Liver (tissue), 9 donors: ENCODE data around the gene INHBB. TPM values are rescaled to one million over a fixed set of nuclear protein-coding genes. Genes with fewer than 3 reads are reported as not detected.

ENCODE experiments used
- DNase-seq: peaks from one replicate; pipeline ENCODE4 v3.0.0-alpha.2; 2017; ENCODE audit warnings: low spot score
- H3K27ac ChIP-seq, 2 donors: one replicate each; pipeline ENCODE4 v1.7.0; 2013; ENCODE audit warnings: inconsistent platforms in 2 of 2, low read length in 2 of 2, control low read depth in 1 of 2, low read depth in 1 of 2, mild to moderate bottlenecking in 1 of 2
- H3K27me3 ChIP-seq, 4 donors: one replicate each; pipeline versions ENCODE4 v1.6.1 to v1.7.0; 2013; ENCODE audit warnings: low read length in 3 of 4, inconsistent platforms in 1 of 4, mild to moderate bottlenecking in 1 of 4, moderate library complexity in 1 of 4; ENCODE audit not compliant: control insufficient read depth in 4 of 4, insufficient read depth in 4 of 4
- H3K36me3 ChIP-seq, 4 donors: one replicate each; pipeline versions ENCODE4 v1.6.1 to v1.7.0; 2013; ENCODE audit warnings: low read length in 3 of 4, mild to moderate bottlenecking in 3 of 4, low read depth in 1 of 4, moderate library complexity in 1 of 4; ENCODE audit not compliant: control insufficient read depth in 4 of 4, insufficient read depth in 3 of 4
- H3K4me1 ChIP-seq, 4 donors: one replicate each; pipeline versions ENCODE4 v1.6.1 to v1.7.0; 2013; ENCODE audit warnings: low read length in 3 of 4, mild to moderate bottlenecking in 3 of 4, moderate library complexity in 1 of 4; ENCODE audit not compliant: control insufficient read depth in 4 of 4, insufficient read depth in 4 of 4
- H3K4me3 ChIP-seq, 3 donors: one replicate each; pipeline versions ENCODE4 v1.6.1 to v1.7.0; 2013; ENCODE audit warnings: low read length in 3 of 3, control low read depth in 1 of 3, low read depth in 1 of 3, mild to moderate bottlenecking in 1 of 3
- H3K9ac ChIP-seq, 2 donors: one replicate each; pipeline ENCODE4 v1.7.0; 2013; ENCODE audit warnings: low read length in 2 of 2, mild to moderate bottlenecking in 2 of 2, moderate library complexity in 2 of 2, control low read depth in 1 of 2, low read depth in 1 of 2
- H3K9me3 ChIP-seq, 4 donors: one replicate each; pipeline versions ENCODE4 v1.6.1 to v1.7.0; 2013; ENCODE audit warnings: low read length in 3 of 4; ENCODE audit not compliant: control insufficient read depth in 4 of 4
- ATF3 ChIP-seq: IDR thresholded peaks from 2 replicates; pipeline ENCODE4 v1.6.1; 2016; ENCODE audit warnings: antibody characterized with exemption
- CTCF ChIP-seq: fragments of 150-350 bp; IDR thresholded peaks from 2 replicates; pipeline ENCODE4 v1.5.1; 2017; ENCODE audit warnings: improper control_type of control experiment, low read depth, low read length; ENCODE audit not compliant: missing input control
- EGR1 ChIP-seq, 2 donors: IDR thresholded peaks; 2 replicates each; pipeline ENCODE4 v1.6.1; 2016 to 2018; ENCODE audit warnings: antibody characterized with exemption in 2 of 2, low read depth in 2 of 2
- FOXA1 ChIP-seq: IDR thresholded peaks from 2 replicates; pipeline ENCODE4 v1.6.1; 2016; ENCODE audit warnings: antibody characterized with exemption
- FOXA2 ChIP-seq: IDR thresholded peaks from 2 replicates; pipeline ENCODE4 v1.6.1; 2016; ENCODE audit warnings: antibody characterized with exemption
- GABPA ChIP-seq, 2 donors: IDR thresholded peaks in 1 of 2; conservative IDR thresholded peaks in 1 of 2; 2 replicates each; pipeline ENCODE4 v1.6.1; 2016; ENCODE audit warnings: antibody characterized with exemption in 2 of 2, mild to moderate bottlenecking in 1 of 2, moderate library complexity in 1 of 2
- HNF4A ChIP-seq, 2 donors: conservative IDR thresholded peaks; 2 replicates each; pipeline ENCODE4 v1.6.1; 2016; ENCODE audit warnings: antibody characterized with exemption in 2 of 2, mild to moderate bottlenecking in 2 of 2
- HNF4G ChIP-seq: IDR thresholded peaks from 2 replicates; pipeline ENCODE4 v1.6.1; 2016; ENCODE audit warnings: antibody characterized with exemption
- JUND ChIP-seq, 2 donors: IDR thresholded peaks; 2 replicates each; pipeline ENCODE4 v1.6.1; 2016; ENCODE audit warnings: antibody characterized with exemption in 2 of 2
- NR2F2 ChIP-seq: IDR thresholded peaks from 2 replicates; pipeline ENCODE4 v1.6.1; 2016; ENCODE audit warnings: antibody characterized with exemption
- RAD21 ChIP-seq, 2 donors: IDR thresholded peaks; 2 replicates each; pipeline ENCODE4 v1.6.1; 2016; ENCODE audit warnings: antibody characterized with exemption in 2 of 2, mild to moderate bottlenecking in 2 of 2
- REST ChIP-seq: IDR thresholded peaks from 2 replicates; pipeline ENCODE4 v1.6.1; 2016; ENCODE audit warnings: antibody characterized with exemption, mild to moderate bottlenecking
- RXRA ChIP-seq, 2 donors: IDR thresholded peaks; 2 replicates each; pipeline ENCODE4 v1.6.1; 2017 to 2018; ENCODE audit warnings: antibody characterized with exemption in 2 of 2, mild to moderate bottlenecking in 1 of 2
- SP1 ChIP-seq: IDR thresholded peaks from 2 replicates; pipeline ENCODE4 v1.6.1; 2018; ENCODE audit warnings: antibody characterized with exemption, mild to moderate bottlenecking
- TAF1 ChIP-seq: conservative IDR thresholded peaks from 2 replicates; pipeline ENCODE4 v1.6.1; 2016; ENCODE audit warnings: antibody characterized with exemption, mild to moderate bottlenecking
- YY1 ChIP-seq: IDR thresholded peaks from 2 replicates; pipeline ENCODE4 v1.6.1; 2016; ENCODE audit warnings: antibody characterized with exemption, mild to moderate bottlenecking
- ZBTB33 ChIP-seq: IDR thresholded peaks from 2 replicates; pipeline ENCODE4 v1.6.1; 2016; ENCODE audit warnings: antibody characterized with exemption
- WGBS: extraction: QIAGEN DNeasy Blood & Tissue Kit; methylation state at CpG from one replicate; pipeline ENCODE4 v1.1.7; 2013; 5-methylcytosine and 5-hydroxymethylcytosine counted together
- polyA plus RNA-seq, 2 donors: library from polyadenylated mRNA; stranded (reverse) in 1 of 2; unstranded in 1 of 2; fragments of 200-250 nt in 1 of 2; fragments of >200 nt in 1 of 2; fragmentation: Nextera tagmentation in 1 of 2; extraction: Ambion mirVana in 1 of 2; gene quantifications; one replicate each; pipeline versions ENCODE4 v1.2.1 to v1.2.3, GENCODE V29; 2013 to 2015
- total RNA-seq, 2 donors: library from RNA; depleted of rRNA; stranded (reverse); fragments of >200 nt; gene quantifications; one replicate each; pipeline ENCODE4 v1.2.3, GENCODE V29; 2014
- donor health status: healthy.
- donor health status: healthy.
- donor health status: healthy.
- donor health status: healthy.
- donor health status: healthy.

The INHBB gene
- total and polyA plus RNA-seq, 4 donors: 0.36 to 7.4 (median 2.1) TPM

- WGBS: 94% methylated on average over 10 of the region's 10 CpGs
- Histone ChIP-seq H3K9ac (no peak overlapping the region), H3K27me3 (no peaks in the 10 kb centered on the region), H3K36me3 (no peaks in the 10 kb centered on the region), H3K27ac (no peak overlapping the region), H3K4me1 (peaks cover 0 to 13% (median 12%) of the 10 kb centered on the region in 4 donors), H3K4me3 (no peak overlapping the region), H3K9me3 (no peaks in the 10 kb centered on the region)
- TF ChIP-seq CTCF: no peak
- TF ChIP-seq NR2F2: no peak
- no peak for TF ChIP-seq RAD21 (IDR thresholded peaks at IDR 0.05)
- no peak for TF ChIP-seq EGR1 (IDR thresholded peaks at IDR 0.05; ENCODE audit: low read depth in 2 of 2)
- no peak for TF ChIP-seq FOXA1
- TF ChIP-seq FOXA2: no peak
- TF ChIP-seq RXRA (IDR thresholded peaks at IDR 0.05): no peak
- no peak for TF ChIP-seq ZBTB33
- no peak for TF ChIP-seq TAF1
- no peak for TF ChIP-seq GABPA (IDR thresholded peaks at IDR 0.05 in 1 of 2, conservative IDR thresholded peaks at IDR 0.05 in 1 of 2)
- TF ChIP-seq REST: no peak
- no peak for TF ChIP-seq JUND (IDR thresholded peaks at IDR 0.05)
- no peak for TF ChIP-seq SP1
- no peak for TF ChIP-seq YY1
- no peak for TF ChIP-seq ATF3
- no peak for TF ChIP-seq HNF4G
- no peak for DNase-seq
Measured at GRCh38 chr2:120321721-120322284, 24.1 kb upstream of the INHBB start.

- WGBS: 80% methylated on average over 7 of the region's 7 CpGs
- DNase-seq: no peak
- Histone ChIP-seq H3K27me3 (no peaks in the 10 kb centered on the region), H3K36me3 (no peaks in the 10 kb centered on the region), H3K9me3 (no peaks in the 10 kb centered on the region), H3K27ac (no peak overlapping the region), H3K9ac (no peak overlapping the region), H3K4me3 (no peak overlapping the region), H3K4me1 (peaks cover 0 to 13% (median 12%) of the 10 kb centered on the region in 4 donors)
- peak in 1 of 2 donors; percentile 31 for TF ChIP-seq HNF4A (conservative IDR thresholded peaks at IDR 0.05)
- no peak for TF ChIP-seq CTCF
- no peak for TF ChIP-seq RXRA (IDR thresholded peaks at IDR 0.05)
- no peak for TF ChIP-seq RAD21 (IDR thresholded peaks at IDR 0.05)
- no peak for TF ChIP-seq SP1
Measured at GRCh38 chr2:120322329-120322728, 23.6 kb upstream of the INHBB start.
